Body of pancreas (tissue), 4 donors: ENCODE data around the gene STXBP1.

Experiments
- POLR2A ChIP-seq, 3 donors: fragments of 450-650 bp; IDR thresholded peaks; one replicate each; pipeline ENCODE4 v1.6.1; 2016; ENCODE audit warnings: antibody characterized with exemption in 3 of 3, mild to moderate bottlenecking in 2 of 3
- TF ChIP-seq, protein P1 (sequence below), 7 experiments: fragments of 450-650 bp in 4 of 7; fragments of 200-600 bp in 3 of 7; sonication (generic) in 3 of 7; IDR thresholded peaks; one replicate each; pipeline ENCODE4 v1.5.1; 2016 to 2019; ENCODE audit warnings: antibody characterized with exemption in 7 of 7

DNA sequence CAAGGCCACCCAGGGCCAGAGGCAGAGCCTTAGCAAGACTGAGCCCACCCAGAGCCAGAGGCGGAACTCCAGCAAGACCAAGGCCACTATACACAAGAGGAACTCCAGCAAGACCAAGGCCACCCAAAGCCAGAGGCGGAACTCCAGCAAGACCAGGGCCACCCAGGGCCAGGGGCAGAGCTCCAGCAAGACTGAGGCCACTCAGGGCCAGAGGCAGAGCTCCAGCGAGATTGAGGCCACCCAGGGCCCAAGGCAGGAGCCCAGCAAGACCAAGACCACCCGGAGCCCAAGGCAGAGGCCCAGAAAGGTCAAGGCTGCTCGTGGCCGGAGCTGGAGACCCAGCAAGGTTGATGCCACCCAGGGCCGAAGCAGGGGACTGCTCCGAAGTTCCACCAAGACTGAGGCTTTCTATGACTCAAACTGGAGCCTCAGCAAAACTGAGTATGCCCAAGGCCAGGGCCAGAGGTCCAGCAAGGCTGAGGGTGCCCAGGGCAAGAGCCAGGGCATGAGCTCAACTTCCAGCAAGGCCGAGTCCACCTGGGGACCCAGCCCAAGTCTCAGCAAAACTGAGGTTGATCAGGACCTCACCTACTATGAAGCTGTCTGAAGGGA, 118.8 kb downstream of the STXBP1 start:
- TF ChIP-seq, protein P1, sequence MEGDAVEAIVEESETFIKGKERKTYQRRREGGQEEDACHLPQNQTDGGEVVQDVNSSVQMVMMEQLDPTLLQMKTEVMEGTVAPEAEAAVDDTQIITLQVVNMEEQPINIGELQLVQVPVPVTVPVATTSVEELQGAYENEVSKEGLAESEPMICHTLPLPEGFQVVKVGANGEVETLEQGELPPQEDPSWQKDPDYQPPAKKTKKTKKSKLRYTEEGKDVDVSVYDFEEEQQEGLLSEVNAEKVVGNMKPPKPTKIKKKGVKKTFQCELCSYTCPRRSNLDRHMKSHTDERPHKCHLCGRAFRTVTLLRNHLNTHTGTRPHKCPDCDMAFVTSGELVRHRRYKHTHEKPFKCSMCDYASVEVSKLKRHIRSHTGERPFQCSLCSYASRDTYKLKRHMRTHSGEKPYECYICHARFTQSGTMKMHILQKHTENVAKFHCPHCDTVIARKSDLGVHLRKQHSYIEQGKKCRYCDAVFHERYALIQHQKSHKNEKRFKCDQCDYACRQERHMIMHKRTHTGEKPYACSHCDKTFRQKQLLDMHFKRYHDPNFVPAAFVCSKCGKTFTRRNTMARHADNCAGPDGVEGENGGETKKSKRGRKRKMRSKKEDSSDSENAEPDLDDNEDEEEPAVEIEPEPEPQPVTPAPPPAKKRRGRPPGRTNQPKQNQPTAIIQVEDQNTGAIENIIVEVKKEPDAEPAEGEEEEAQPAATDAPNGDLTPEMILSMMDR (IDR thresholded peaks at IDR 0.05), result no peak
- no peak for TF ChIP-seq POLR2A (IDR thresholded peaks at IDR 0.05)
